ENCODE results near the gene ZNF669. TPM values are rescaled to one million over a fixed set of nuclear protein-coding genes. Genes with fewer than 3 reads are reported as not detected.

The ZNF669 gene
- polyA plus RNA-seq, 1 donor (not counting 4 experiments of a cell fraction or from before 2014, with no cell fraction given) = 4.5 TPM

GRCh38 chr1:247054992-247055415 is 49.2 kb downstream of the ZNF669 start:
- Histone ChIP-seq H3K27me3 (ENCODE audit: control insufficient read depth, extremely low read depth, insufficient read depth, low read length) (no peaks in the 10 kb centered on the region), H3K4me1 (ENCODE audit: control insufficient read depth, extremely low read depth, insufficient read depth, low read length) (no peaks in the 10 kb centered on the region), H3K9ac (ENCODE audit: control insufficient read depth, extremely low read depth, insufficient read depth, low read length) (no peak overlapping the region), H3K9me3 (ENCODE audit: control insufficient read depth, low read depth, low read length) (peaks cover 9% of the 10 kb centered on the region), H3K27ac (ENCODE audit: control insufficient read depth, insufficient read depth, low read length) (no peak overlapping the region), H3K79me2 (ENCODE audit: control insufficient read depth, insufficient read depth, low read length) (peaks cover 34% of the 10 kb centered on the region), H3K36me3 (ENCODE audit: control insufficient read depth in 2 of 2, extremely low read depth in 1 of 2, insufficient read depth in 2 of 2, low read length in 2 of 2) (no peaks in the 10 kb centered on the region), H4K20me1 (ENCODE audit: control insufficient read depth, extremely low read depth, insufficient read depth, low read length) (no peaks in the 10 kb centered on the region), H3K9me1 (ENCODE audit: control insufficient read depth, extremely low read depth, insufficient read depth, low read length) (no peaks in the 10 kb centered on the region), H2AFZ (ENCODE audit: control insufficient read depth, low read length) (no peak overlapping the region), H3K4me2 (ENCODE audit: control insufficient read depth, extremely low read depth, insufficient read depth, low read depth, low read length) (no peak overlapping the region), H3K4me3 (ENCODE audit: control insufficient read depth in 2 of 3, extremely low read depth in 1 of 3, insufficient read depth in 2 of 3, low read depth in 1 of 3, low read length in 3 of 3) (no peak overlapping the region)
- DNase-seq (ENCODE audit: low read depth, low spot score) (no peak), FAIRE-seq (no peak)
- TF ChIP-seq EZH2 (IDR thresholded peaks at IDR 0.05; ENCODE audit: low read length) (no peak), CTCF (optimal IDR thresholded peaks at IDR 0.05 in 1 of 3, IDR thresholded peaks at IDR 0.05 in 1 of 3, conservative IDR thresholded peaks at IDR 0.05 in 1 of 3; ENCODE audit: extremely low read depth in 1 of 3, insufficient read depth in 2 of 3, low read length in 3 of 3) (no peak)
- dilution Hi-C loops (cut with MboI; ENCODE audit: extremely low pct_ligation_motif_present, low sequenced_read_pairs) = no loop called here

Other genes with a start within 250 kb of the ZNF669 start
- gene AHCTF1, start 172.4 kb downstream of the ZNF669 start, polyA plus RNA-seq = 16.5 to 22.2 TPM (median 16.8 TPM) in 3 replicates
- gene ZNF695, start 96.3 kb downstream of the ZNF669 start, polyA plus RNA-seq = 0.30 to 0.89 TPM (median 0.74 TPM) in 3 replicates
- 1.9 to 3.6 TPM (median 2.3 TPM) in 3 replicates for gene ZNF670, start 25.5 kb downstream of the ZNF669 start, polyA plus RNA-seq
- gene ZNF124, start 67.7 kb upstream of the ZNF669 start, polyA plus RNA-seq = 2.9 to 4.1 TPM (median 2.9 TPM) in 3 replicates
- not detected in 3 replicates for gene VN1R5, start 151.7 kb upstream of the ZNF669 start, polyA plus RNA-seq
- 8.2 to 9.0 TPM (median 8.9 TPM) in 3 replicates for gene ZNF496, start 227.5 kb upstream of the ZNF669 start, polyA plus RNA-seq